ENCODE data around the gene ANKRD65.
"Not testable (repeated sequence)": the region's sequence is repeated elsewhere in the genome, so short reads cannot be mapped to it uniquely, and the experiment has no call there.

Gene ANKRD65

DNA sequence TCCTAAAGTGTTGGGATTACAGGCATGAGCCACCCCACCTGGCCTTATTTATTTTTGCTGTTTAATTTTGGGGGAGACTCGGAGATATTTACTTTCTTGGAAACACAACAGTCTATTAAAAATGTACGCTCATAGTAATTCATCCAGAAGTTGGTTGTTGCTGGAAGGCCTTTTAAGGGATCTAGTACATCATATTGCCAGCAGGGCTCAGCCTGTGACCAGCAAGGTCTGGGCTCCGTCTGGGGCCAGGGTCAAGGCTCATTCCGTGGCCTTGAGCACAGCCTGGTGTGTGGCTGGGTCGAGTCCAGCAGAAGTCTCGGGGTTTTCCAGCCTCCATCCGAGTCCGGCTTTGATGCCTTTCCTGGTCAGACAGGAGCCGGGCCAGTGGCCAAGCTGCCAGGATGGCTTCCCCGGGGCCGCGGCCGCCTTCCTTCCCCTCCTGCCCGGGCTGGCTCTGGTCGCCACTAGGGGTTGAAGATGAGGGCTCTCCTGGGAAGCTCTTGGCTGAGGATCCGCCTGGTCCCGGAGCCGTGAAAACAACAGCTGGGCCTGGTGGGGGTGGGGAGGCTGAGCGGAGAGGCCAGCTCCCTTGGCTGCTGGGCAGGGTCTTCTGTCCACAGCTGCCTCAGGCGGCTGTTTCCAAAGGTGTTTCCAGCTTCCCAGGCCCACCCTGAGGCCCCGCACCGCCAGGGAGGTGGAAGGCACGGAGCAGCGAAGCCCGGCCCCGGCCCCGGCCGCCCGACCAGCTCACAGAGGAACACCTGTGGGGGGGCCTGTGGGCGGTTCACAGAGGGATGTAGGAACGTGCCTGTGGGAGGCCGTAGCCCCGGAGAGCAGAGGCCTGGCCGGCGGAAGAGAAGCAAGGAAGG is 9.3 kb upstream of the ANKRD65 start:
- DNase-seq: no peak

DNA sequence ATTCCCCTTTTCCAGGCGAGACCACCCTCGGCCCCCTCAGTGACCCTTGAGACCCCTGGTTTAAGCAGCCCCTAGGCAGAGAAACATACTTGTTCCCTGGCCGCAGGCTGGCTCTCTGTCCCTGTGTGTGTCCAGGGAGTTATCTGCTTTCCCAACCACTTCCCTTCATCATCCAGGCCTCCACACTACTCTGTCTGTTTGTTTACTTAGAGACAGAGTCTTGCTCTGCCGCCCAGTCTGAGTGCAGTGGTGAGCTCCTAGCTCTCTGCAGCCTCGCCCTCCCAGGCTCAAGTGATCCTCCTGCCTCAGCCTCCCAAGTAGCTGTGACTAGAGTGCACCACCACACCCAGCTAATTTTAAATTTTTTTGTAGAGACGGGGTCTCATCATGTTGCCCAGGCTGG is 8.6 kb upstream of the ANKRD65 start:
- no peak for DNase-seq

DNA sequence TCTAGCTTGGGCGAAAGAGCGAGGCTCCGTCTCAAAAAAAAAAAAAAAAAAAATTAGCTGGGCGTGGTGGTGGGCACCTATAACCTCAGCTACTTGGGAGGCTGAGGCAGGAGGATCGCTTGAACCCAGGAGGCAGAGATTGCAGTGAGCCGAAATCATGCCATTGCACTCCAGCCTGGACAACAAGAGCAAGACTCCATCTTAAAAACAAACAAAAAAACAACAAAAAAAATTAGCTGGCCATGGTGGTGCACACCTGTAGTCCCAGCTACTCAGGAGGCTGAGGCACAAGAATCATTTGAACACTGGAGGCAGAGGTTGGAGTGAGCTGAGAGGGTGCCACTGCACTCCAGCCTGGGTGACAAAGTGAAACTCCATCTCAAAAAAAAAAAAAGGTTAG is 7.9 kb upstream of the ANKRD65 start:
- not testable (repeated sequence) for DNase-seq

DNA sequence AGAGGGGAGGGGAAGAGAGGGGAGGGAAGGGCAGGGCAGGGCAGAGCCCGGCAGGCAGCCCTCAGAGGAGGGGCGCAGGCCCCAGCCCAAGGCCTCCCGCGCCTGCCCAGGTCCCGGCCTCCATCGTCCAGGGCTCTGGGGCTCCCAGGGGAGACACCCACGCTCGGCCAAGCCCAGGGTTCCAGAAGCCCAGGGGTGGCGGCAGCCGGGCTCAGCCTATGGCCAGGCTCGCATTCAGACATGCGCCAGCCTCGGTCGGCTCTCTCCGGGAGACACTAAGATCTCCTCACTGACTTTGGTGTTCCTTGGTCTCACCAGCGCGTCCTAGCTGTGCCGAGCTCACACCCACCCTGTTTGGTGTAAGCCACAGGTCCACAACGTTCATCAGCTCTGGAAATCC is 7.1 kb upstream of the ANKRD65 start:
- no peak for DNase-seq

DNA sequence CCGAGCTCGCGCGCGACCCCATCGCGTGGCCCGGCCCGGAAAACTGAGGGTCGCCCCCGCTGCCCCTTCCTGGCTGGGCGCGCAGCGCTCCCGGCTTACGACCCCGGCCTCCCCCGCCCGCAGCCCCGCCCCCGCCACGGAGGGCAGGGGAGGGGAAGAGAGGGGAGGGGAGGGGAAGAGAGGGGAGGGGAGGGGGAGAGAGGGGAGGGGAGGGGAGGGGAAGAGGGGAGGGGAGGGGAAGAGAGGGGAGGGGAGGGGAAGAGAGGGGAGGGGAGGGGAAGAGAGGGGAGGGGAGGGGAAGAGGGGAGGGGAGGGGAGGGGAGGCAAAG is 6.7 kb upstream of the ANKRD65 start:
- DNase-seq: no peak

DNA sequence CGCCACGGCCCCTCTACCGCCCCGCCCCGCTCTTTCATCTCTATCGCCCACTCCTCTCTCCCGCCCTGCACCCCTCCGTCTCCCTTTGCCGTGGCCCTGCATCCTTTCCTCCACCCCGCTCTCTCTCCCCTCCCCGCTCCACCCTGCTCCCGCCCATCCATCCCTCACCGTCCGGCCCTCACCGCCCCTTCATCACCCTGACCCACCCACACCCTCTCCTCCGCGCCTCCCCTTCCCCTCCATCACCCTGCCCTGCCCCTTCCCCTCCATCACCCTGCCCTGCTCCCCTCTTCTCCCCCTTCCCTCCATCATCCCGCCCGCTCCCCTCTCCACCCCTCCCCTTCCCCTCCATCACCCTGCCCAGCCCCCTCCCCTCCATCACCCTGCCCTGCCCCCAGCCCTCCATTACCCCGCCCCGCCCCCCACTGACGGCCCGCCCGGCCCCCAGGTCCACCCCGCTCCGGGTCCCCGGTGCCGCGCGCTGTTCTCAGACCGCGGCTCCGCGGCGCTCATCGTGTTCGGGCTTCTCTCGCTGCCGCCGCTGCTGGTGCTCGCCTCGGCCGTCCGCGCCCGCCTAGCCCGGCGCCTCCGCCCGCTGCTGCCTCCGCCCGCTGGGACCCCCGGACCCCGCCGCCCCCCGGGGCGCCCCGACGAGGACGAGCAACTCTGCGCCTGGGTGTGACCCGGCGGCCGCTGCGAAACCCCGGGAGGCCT is 6.2 kb upstream of the ANKRD65 start:
- DNase-seq: no peak

DNA sequence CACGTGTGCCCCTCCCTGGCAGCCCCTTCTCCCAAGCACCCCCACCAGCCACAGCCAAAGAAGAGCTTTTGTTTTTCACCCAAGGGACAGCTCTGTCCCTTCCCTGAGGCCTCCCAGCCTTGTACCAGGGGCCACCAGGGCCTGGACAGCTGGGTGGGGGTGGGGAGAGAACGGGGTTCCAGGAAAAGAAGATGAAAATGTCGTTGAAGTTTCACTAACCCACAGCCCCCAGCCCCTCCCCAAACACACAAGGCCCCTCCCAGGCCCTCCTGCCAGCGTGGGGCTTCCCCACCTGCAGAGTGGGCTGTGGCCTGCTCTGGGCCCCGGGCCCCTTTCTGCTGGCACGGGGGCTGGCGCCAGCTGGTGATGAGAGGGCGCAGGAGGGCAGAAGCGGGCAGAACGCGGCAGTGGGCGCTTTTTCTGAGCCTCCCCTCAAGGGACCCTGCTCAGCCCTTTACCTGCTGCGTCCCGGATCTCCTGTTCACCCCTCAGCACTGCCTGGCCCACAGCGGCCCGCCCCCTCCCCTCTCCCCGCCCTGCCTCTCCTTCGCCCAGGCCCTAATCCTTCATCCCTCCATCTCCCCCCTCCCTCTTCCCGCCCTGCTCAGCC is 5.5 kb upstream of the ANKRD65 start:
- no peak for DNase-seq

DNA sequence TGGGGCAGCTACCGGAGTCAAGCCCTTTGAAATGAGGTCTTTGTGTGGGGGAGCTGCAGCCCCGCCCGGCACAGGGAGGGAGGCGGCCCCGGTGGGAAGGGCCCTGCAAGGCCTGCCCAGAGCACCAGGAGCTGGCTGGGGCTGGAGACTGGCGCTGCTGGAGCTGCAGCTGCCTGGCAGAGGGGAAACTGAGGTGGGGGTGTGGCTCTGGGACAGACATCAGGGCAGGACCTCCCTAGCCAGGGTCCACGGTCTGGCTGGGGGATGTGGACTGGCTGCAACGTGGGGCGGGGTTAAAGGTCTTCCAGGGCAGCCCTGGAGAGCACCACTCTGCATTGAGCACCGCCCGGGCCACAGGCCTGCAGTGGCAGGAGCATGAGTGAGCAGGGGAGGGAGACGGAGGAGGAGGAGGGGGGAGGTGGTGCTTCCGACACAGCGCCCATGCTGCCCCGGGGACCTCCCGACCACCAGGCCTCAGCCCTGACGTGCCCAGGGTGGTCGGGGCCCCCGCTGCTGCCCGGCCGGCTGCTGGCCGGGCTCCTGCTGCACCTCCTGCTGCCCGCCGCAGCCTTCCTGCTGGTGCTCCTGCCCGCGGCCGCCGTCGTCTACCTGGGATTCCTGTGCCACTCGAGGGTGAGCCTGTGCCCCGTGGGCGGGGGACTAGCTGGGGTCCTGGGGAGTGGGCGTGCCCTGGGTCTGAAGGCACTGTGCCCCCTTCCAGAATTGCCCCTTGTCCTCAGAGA is 4.8 kb upstream of the ANKRD65 start:
- no peak for DNase-seq

DNA sequence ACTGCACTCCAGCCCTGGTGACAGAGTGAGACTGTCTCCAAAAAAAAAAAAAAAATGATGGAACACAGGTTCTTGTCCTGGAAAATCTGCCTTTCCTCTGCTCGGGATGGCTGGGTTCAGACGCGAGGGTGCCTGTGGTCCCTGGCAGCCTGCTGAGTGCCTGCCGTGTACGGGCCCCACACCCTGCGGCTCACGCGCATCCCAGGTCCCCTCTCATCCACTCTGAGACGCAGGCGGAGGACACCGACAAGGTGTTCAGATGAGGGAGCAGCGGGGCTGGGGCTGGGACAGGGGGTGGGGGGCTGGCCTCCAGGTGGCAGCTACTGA is 4.3 kb upstream of the ANKRD65 start:
- DNase-seq: no peak

DNA sequence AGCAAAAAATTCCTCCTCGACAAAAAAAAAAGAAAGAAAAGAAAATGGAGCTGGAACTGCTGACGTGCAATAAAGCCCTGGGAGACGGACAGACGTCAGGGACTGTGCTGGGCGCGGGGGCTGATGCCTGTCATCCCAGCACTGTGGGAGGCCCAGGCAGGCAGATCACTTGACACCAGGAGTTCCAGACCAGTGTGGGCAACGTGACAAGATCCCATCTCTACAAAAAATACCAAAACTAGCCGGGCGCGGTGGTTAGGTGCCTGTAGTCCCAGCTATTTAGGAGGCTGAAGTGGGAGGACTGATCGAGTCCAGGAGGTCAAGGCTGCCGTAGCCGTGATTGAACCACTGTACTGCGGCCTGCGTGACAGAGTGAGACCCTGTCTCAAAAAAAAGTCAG is 3.6 kb upstream of the ANKRD65 start:
- no peak for DNase-seq

DNA sequence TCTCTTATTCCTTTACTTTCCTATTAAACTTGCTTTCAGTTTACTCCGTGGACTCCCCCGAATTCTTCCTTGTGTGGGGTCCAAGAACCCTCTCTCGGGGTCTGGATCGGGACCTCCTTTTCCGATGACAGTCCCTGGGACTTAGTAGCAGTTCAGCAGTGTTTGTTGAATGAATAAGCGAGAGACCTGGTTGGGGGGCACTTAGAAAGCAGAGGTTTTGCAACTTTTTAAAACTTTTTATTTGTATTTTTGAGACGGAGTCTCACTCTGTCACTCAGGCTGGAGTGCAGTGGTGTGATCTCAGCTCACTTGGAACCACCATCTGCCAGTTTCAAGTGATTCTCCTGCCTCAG is 2.1 kb upstream of the ANKRD65 start:
- no peak for DNase-seq

DNA sequence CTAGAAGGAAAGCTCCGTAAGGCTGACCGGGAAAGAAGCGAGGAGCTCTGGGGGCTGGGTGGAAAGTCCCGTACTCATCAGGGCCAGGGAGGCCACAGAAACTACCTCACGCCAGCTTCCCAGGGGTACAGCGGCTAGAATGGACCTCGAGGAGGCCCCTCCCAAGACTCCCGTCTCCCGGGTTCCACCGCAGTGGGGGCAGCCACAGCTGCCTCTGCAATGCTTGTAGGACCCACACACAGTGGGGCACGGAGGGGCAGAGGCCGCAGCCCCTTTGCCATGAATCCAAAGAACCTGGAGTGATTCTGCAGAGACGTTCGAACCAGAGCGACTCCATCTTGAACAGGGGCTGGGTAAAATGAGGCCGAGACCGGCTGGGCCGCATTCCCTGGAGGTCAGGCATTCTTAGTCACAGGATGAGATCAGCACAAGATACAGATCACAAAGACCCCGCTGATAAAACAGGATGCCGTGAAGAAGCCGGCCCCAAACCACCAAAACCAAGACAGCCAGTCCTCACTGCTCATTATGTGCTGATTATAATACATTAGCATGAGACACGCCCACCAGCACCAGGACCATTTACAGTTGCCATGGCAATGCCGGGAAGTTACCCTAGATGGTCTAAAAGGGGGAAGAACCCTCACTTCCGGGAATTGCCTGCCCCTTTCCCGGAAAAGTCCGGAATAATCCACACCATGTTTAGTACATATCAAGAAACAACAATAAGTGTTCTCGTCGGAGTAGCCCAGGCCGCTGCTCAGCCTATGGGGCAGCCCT is 1.6 kb upstream of the ANKRD65 start:
- no peak for DNase-seq

DNA sequence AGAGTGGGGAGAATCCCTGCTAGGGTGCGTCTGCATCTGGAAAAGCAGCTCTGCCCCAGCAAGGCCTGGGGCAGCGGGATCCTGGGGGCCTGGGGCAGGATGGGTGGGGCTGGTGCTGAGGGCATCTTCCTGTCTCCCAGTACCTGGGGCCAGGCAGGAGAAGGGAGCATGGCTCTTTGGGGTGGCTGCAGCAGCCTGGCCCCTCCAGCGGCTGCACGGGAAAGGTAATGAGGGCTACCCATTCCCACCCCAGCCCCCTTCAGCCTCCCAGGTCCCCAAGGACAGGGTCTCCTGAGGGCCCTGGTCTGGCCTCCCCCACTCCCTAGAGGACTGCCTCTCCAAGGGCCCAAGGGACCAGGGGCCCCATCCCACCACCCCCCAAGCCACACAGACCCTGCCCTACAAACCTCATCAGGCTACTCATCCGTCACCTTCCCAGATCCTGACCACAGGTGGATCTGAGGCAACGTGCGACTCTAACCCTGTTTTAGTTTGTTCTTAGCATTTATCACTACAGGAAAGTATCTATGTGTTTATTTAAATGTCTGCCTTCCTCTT is 910 bp upstream of the ANKRD65 start:
- no peak for DNase-seq

DNA sequence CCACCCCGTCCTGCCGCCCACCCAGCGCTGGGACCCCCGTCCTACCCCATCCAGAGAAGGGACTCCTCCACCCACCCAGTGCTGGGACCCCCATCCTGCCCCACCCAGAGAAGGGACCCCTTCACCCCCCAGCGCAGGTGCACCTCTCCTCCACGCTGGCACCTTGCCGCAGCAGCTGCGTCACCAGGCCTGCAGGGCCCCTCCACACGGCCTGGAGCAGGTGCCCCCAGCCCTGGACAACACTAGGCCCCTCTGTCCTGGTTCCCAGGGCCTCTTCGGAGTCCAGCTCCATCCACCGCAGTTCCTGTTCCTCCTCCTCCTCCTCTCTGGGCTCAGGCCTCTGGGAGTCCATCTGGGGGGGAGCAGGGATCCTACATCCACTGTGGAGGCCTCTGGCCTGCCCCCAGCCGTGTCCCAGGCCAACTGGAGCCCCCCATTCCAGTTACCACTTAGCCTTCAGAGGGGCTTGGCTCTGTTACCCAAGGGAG is 378 bp downstream of the ANKRD65 start:
- no peak for DNase-seq

DNA sequence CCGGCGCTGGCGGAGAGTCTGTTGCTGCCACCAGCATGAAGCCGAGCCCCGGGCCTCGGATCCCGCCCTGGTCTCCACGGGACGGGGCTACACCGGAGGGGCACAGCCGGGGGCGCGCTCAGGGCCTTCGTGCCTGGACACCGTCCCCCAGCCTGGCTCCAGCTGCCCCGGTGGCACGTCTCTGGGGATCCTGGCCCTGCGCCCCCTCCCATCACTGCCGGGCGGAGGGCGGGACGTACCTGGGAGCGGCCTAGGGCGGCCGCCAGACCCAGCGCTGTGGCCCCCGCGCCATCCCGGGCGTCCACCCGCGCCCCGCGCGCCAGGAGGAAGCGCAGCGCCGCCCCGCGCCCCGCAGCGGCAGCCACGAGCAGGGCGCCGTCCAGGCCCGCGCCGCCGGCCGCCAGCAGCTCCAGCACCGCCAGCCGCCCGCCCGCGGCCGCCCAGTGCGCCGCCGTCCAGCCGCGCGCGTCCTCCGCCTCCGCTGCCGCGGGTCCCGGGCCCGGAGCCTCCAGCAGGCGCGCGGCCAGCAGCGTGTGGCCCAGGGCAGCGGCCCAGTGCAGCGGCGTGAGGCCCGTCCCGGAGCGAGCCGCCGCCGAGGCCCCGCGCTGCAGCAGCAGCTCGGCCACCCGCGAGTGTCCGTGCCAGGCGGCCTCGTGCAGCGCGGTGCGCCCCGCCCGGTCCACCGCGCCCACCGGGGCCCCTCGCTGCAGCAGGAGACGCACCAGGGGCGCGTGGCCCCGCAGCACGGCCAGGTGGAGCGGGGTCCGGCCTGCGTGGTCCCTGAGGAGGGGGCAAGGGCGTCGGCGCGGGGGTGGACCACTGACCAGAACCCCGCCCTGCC is 1.0 kb downstream of the ANKRD65 start:
- no peak for DNase-seq

DNA sequence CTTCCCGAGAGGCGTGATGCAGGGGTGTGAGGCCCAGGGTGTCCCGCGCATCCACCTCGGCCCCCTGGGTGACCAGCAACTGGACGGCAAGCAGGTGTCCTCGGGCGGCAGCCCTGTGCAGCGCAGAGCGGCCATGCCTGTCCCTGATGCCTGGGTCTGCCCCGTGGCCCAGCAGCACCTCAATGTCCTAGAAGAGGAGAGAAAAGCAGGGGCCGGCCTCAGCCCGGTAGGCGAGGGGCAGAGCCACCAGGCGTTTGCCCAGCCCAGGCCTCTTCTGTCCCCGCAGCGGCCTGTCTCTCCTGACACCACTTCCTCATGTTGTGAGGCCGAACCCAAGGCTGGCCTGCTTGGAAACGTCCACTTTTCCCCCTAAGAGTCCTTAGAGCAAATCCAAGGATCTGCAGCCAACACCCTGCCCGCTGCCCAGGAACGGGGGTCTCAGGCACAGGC is 1.7 kb downstream of the ANKRD65 start:
- DNase-seq: no peak

DNA sequence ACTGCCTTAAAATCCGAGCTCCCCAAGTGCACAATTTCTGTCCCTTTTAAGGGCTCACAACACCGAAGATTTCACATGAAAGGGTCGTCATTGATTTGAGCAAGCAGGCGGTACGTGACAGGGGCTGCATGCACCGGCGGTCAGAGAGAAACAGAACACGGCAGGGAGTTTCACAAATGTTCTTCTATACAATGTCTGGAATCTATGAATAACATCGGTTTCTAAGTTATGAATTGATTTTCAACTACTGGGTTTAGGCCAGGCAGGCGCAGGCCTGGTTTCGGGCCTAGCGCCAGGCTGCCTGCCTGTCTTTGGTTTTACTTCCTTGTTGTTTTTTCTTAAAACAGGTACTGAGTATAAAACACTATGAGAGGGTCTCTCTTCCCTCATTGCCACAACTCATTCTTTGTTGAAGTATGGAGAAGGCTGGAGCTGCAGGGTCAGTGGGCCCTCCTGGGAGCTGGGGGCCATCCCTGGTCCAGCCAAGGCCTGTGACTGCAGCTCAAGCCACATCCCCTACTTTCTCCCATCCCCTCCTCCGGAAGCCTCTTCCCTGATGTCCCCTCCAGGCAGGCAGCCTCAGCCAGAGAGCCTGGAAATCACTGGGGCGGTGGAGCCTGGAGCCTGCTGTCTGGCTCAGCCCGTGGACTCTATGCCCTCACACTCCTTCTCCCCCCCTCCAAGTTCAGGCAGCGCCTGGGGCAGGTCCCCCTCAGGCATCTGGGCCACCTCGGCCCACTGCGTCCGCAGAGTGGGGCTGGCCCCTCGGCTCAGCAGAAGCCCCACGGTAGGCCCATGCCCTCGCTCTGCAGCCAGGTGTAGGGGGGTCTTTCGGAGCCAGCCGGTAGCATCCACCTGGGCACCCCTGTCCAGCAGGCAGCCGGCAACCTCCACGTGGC is 2.4 kb downstream of the ANKRD65 start:
- no peak for DNase-seq

DNA sequence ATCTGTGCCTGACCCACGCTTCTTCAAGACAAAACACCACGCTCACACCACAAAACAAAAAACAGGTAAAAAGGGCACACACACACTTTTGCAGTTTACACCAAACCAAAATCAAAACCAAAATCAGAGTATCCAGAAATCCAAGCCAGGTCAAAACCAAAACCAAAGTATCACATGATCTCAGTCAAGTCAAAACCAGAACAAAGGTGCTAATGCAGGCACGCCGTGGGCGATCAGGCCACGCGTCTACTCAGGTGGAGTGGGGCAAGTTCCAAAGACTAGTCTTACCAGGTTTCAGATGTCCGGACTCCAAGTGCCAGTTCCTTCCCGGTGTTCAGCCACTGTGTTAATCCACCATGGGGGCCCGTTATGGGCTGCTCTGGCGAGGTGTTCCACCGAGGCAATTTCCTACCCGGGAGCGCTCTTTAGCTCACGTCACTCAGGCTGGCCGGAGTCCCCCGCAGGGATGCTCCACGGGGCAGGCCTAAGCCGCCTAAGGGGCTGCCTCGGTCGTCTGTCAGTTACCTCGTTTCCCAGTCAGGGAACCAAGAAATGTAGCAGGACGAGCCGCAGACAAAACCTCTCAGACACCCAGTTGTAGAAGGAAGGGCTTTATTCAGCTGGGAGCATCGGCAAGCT is 3.1 kb downstream of the ANKRD65 start:
- not testable (repeated sequence) for DNase-seq

DNA sequence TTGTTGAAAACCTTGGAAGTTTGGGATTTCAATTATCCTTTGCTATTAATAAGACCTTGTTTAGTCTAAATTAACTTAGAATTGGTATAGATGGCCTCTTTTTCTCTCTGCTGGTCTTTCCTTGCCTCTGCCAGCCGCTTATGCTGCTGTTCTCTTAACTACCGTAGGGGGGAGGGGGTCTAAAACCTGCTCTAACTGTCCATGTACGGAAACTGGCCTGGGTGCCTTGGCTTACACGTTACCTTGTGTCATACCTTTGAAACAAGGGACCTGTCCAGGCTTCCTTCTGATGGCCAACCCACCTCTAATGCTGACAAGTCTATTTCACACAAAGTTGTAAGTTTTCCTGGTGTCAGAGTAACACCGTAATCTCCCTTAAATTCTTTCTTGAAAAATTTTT is 3.7 kb downstream of the ANKRD65 start:
- not testable (repeated sequence) for DNase-seq

DNA sequence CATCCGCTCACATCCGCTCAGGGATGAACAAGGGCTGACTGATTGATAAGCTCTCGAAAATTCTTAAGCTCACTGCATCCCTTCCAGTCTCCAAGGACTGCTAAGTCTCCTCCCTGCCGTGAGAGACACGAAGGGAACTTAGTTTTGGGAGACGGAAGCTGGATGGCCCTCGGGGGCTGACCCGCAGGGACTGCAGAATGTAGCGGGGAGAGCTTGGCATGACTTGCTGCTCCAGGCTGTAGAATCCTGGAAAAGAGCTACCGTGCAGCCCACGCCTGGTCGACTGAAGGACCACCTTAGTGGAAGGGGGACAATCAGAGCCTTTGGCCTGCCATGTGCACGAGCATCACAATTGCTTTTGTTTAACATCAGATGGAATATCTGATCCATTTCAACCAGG is 5.3 kb downstream of the ANKRD65 start:
- DNase-seq: no peak
